Aorta (tissue), 4 donors: Measurements from ENCODE around the gene MIS18A. TPM values are rescaled to one million over a fixed set of nuclear protein-coding genes. Genes with fewer than 3 reads are reported as not detected.

Experiments
- polyA plus RNA-seq, 2 donors: library from polyadenylated mRNA; stranded (reverse); fragments of 200-250 nt; gene quantifications; one replicate each; pipeline ENCODE4 v1.2.3, GENCODE V29; 2013
- total RNA-seq, 2 donors: library from RNA; stranded (reverse); fragmentation: NEBNext Ultra II Directional; extraction: Animal tissue kit (Norgen Biotek cat#: 25700); gene quantifications; one replicate each; pipeline ENCODE4 v1.2.1, GENCODE V29; 2021
- donor health status: healthy with polysubstance abuse.
- donor health status: Bipolar disorder and iron deficiency.
- donor health status: DM: no; HTN: no; CAD: no.
- donor health status: DM: yes; HTN: yes; CAD: no.

Gene MIS18A
- total and polyA plus RNA-seq, 4 donors, result 3.3 to 5.5 (median 4.7) TPM

Other genes with a start within 250 kb of the MIS18A start
- gene MRAP, start 19.8 kb upstream of the MIS18A start, total RNA-seq, result under 1 TPM in 1 of 2 donors, not detected in 1; 0.42 TPM
- under 1 TPM in 1 of 2 donors, not detected in 1; 0.38 TPM for gene MRAP, start 19.8 kb upstream of the MIS18A start, polyA plus RNA-seq
- 10 to 100 TPM; 21.2 to 34.2 TPM for gene URB1, start 114.0 kb upstream of the MIS18A start, total RNA-seq
- 1 to 10 TPM; 2.0 to 4.7 TPM for gene URB1, start 114.0 kb upstream of the MIS18A start, polyA plus RNA-seq
- gene EVA1C, start 133.7 kb upstream of the MIS18A start, total RNA-seq, result 10 to 100 TPM; 48.6 to 72.6 TPM
- gene EVA1C, start 133.7 kb upstream of the MIS18A start, polyA plus RNA-seq, result 100 to 1,000 TPM in 1 of 2 donors, 10 to 100 TPM in 1; 40.9 to 105 TPM